ENCODE data around the gene CACNA2D1. TPM values are rescaled to one million over a fixed set of nuclear protein-coding genes. Genes with fewer than 3 reads are reported as not detected.

The CACNA2D1 gene
- total RNA-seq, 1 experiment from 2014 or later, result 0.27 TPM

DNA sequence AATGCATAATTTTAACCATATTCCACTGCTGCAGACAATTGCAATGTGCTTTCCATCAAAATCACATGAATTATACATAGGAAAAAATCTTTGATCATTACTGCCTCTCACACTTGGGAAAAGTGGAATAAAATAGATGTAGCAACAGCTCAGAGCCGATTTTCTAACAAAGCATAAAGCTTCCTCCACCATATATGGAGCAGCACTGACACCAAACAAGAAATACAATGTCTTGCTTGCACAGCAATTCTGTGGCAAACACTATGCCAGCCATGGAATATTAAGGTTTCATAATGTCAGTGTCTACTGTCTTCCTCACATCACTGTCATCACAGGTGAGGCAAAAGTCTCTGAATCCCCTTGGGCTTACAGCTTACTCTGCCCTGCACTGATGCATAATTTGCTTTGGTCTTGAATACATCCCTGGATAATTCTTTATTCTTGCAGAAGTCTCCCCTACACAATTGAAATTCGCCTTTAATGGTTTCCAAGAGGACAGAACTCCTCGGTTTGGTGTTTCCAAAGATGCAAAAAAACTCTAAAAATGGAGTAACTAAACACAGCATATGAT, 198.5 kb downstream of the CACNA2D1 start:
- Histone ChIP-seq H2AFZ (ENCODE audit: low read depth, low read length, poor library complexity, severe bottlenecking) (no peak overlapping the region), H3K4me1 (ENCODE audit: control insufficient read depth in 1 of 2, insufficient read depth in 2 of 2, low read length in 2 of 2) (no peaks in the 10 kb centered on the region), H3K9me2 (ENCODE audit: insufficient read depth) (no peaks in the 10 kb centered on the region), H3K27ac (ENCODE audit: low read depth, low read length) (no peak overlapping the region), H3K9me3 (ENCODE audit: control insufficient read depth in 1 of 2, insufficient read depth in 1 of 2, low read depth in 1 of 2, low read length in 2 of 2) (no peaks in the 10 kb centered on the region), H3K27me3 (ENCODE audit: insufficient read depth, low read length) (no peaks in the 10 kb centered on the region), H3K36me3 (ENCODE audit: control insufficient read depth in 1 of 2, insufficient read depth in 2 of 2, low read length in 2 of 2) (no peaks in the 10 kb centered on the region), H3K4me2 (ENCODE audit: low read length) (no peak overlapping the region), H4K20me1 (ENCODE audit: insufficient read depth) (no peaks in the 10 kb centered on the region), H3K9ac (ENCODE audit: low read length) (no peak overlapping the region), H3K4me3 (replicated peaks in 1 of 2; ENCODE audit: low read depth in 1 of 2, low read length in 2 of 2) (no peak overlapping the region), H3K79me2 (ENCODE audit: insufficient read depth, low read length) (no peaks in the 10 kb centered on the region)
- CTCF ChIA-PET, result no interaction called here
- POLR2A ChIA-PET, result no interaction called here
- DNase-seq (ENCODE audit: low read depth, low spot score) (no peak), ATAC-seq (no peak)
- intact Hi-C loops (cut with micrococcal nuclease), result no loop called here
- no TSS peak for BruUV-seq (replicated peaks)
- no peak for TF ChIP-seq POLR2A (IDR thresholded peaks at IDR 0.05; ENCODE audit: borderline replicate concordance, extremely low read depth, insufficient read depth, insufficient read length)
- TF ChIP-seq RAD21 (IDR thresholded peaks at IDR 0.05; ENCODE audit: low read depth), result no peak
- no peak for TF ChIP-seq SP1 (IDR thresholded peaks at IDR 0.05; ENCODE audit: low read depth)
- TF ChIP-seq, protein P1, sequence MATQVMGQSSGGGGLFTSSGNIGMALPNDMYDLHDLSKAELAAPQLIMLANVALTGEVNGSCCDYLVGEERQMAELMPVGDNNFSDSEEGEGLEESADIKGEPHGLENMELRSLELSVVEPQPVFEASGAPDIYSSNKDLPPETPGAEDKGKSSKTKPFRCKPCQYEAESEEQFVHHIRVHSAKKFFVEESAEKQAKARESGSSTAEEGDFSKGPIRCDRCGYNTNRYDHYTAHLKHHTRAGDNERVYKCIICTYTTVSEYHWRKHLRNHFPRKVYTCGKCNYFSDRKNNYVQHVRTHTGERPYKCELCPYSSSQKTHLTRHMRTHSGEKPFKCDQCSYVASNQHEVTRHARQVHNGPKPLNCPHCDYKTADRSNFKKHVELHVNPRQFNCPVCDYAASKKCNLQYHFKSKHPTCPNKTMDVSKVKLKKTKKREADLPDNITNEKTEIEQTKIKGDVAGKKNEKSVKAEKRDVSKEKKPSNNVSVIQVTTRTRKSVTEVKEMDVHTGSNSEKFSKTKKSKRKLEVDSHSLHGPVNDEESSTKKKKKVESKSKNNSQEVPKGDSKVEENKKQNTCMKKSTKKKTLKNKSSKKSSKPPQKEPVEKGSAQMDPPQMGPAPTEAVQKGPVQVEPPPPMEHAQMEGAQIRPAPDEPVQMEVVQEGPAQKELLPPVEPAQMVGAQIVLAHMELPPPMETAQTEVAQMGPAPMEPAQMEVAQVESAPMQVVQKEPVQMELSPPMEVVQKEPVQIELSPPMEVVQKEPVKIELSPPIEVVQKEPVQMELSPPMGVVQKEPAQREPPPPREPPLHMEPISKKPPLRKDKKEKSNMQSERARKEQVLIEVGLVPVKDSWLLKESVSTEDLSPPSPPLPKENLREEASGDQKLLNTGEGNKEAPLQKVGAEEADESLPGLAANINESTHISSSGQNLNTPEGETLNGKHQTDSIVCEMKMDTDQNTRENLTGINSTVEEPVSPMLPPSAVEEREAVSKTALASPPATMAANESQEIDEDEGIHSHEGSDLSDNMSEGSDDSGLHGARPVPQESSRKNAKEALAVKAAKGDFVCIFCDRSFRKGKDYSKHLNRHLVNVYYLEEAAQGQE (IDR thresholded peaks at IDR 0.05; ENCODE audit: low read depth), result no peak
- TF ChIP-seq, protein P2, sequence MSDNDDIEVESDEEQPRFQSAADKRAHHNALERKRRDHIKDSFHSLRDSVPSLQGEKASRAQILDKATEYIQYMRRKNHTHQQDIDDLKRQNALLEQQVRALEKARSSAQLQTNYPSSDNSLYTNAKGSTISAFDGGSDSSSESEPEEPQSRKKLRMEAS (IDR thresholded peaks at IDR 0.05), result no peak
- TF ChIP-seq SIN3A (IDR thresholded peaks at IDR 0.05; ENCODE audit: low read depth), result no peak
- TF ChIP-seq, protein P3, sequence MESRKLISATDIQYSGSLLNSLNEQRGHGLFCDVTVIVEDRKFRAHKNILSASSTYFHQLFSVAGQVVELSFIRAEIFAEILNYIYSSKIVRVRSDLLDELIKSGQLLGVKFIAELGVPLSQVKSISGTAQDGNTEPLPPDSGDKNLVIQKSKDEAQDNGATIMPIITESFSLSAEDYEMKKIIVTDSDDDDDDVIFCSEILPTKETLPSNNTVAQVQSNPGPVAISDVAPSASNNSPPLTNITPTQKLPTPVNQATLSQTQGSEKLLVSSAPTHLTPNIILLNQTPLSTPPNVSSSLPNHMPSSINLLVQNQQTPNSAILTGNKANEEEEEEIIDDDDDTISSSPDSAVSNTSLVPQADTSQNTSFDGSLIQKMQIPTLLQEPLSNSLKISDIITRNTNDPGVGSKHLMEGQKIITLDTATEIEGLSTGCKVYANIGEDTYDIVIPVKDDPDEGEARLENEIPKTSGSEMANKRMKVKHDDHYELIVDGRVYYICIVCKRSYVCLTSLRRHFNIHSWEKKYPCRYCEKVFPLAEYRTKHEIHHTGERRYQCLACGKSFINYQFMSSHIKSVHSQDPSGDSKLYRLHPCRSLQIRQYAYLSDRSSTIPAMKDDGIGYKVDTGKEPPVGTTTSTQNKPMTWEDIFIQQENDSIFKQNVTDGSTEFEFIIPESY (IDR thresholded peaks at IDR 0.05; ENCODE audit: extremely low read depth, insufficient replicate concordance, low read length), result no peak
- no peak for TF ChIP-seq YY1 (IDR thresholded peaks at IDR 0.05; ENCODE audit: extremely low read depth, insufficient replicate concordance, low read depth, low read length)
- no peak for TF ChIP-seq FOSL1 (IDR thresholded peaks at IDR 0.05; ENCODE audit: low read depth)
- RAD21 ChIA-PET (ENCODE audit: low non-redundant PET in 1 of 2, low total read pairs in 2 of 2, uncharacterized antibody in 2 of 2, unreplicated experiment in 2 of 2), result no interaction called here

All from HCT116 (cell line).